Lower leg skin (tissue), 3 donors: ENCODE measurements around the gene C6orf89.

Experiments used
- POLR2A ChIP-seq, 2 donors: fragments of 450-650 bp; IDR thresholded peaks; one replicate each; pipeline ENCODE4 v1.6.1; 2016 to 2017; ENCODE audit warnings: antibody characterized with exemption in 2 of 2, mild to moderate bottlenecking in 1 of 2, moderate library complexity in 1 of 2
- TF ChIP-seq, protein P1 (sequence below), 3 donors: fragments of 450-650 bp; IDR thresholded peaks; one replicate each; pipeline ENCODE4 v1.5.1; 2016; ENCODE audit warnings: antibody characterized with exemption in 3 of 3, mild to moderate bottlenecking in 3 of 3, moderate library complexity in 2 of 3

DNA sequence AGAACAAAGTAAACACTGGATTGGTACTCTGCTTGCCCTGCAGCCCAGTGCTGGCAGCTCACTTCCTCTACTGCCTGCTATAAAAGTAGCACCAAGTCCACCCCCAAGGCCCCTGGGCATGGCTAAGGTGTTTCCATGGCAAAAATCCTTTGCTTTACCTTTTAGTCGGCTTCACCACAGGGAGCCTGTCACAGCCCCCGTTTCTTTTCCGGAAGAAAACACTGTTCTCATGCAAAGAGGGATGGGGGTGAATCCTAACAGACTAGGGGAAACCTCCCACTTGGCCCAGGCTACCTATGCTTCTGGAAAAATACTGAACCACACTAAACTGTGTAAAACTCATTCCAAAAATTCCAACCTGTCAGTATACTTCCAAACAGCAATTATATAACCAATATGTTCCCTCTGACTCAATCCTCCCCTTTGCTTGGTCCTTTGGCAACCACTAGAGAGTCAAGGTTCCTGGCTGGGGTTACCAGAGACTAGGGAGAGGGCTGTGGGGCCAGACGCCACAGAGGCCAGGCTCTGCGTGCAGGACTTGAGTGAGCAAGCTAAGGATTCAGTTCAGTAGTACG lies 27.3 kb upstream of the C6orf89 start:
- TF ChIP-seq, protein P1, sequence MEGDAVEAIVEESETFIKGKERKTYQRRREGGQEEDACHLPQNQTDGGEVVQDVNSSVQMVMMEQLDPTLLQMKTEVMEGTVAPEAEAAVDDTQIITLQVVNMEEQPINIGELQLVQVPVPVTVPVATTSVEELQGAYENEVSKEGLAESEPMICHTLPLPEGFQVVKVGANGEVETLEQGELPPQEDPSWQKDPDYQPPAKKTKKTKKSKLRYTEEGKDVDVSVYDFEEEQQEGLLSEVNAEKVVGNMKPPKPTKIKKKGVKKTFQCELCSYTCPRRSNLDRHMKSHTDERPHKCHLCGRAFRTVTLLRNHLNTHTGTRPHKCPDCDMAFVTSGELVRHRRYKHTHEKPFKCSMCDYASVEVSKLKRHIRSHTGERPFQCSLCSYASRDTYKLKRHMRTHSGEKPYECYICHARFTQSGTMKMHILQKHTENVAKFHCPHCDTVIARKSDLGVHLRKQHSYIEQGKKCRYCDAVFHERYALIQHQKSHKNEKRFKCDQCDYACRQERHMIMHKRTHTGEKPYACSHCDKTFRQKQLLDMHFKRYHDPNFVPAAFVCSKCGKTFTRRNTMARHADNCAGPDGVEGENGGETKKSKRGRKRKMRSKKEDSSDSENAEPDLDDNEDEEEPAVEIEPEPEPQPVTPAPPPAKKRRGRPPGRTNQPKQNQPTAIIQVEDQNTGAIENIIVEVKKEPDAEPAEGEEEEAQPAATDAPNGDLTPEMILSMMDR (IDR thresholded peaks at IDR 0.05), result no peak
- TF ChIP-seq POLR2A (IDR thresholded peaks at IDR 0.05), result no peak
